ENCODE data around the gene MCOLN1. TPM values are rescaled to one million over a fixed set of nuclear protein-coding genes. Genes with fewer than 3 reads are reported as not detected.

Gene MCOLN1
- total and polyA plus RNA-seq, 2 experiments from 2014 or later: 7.2 to 16.1 TPM

DNA sequence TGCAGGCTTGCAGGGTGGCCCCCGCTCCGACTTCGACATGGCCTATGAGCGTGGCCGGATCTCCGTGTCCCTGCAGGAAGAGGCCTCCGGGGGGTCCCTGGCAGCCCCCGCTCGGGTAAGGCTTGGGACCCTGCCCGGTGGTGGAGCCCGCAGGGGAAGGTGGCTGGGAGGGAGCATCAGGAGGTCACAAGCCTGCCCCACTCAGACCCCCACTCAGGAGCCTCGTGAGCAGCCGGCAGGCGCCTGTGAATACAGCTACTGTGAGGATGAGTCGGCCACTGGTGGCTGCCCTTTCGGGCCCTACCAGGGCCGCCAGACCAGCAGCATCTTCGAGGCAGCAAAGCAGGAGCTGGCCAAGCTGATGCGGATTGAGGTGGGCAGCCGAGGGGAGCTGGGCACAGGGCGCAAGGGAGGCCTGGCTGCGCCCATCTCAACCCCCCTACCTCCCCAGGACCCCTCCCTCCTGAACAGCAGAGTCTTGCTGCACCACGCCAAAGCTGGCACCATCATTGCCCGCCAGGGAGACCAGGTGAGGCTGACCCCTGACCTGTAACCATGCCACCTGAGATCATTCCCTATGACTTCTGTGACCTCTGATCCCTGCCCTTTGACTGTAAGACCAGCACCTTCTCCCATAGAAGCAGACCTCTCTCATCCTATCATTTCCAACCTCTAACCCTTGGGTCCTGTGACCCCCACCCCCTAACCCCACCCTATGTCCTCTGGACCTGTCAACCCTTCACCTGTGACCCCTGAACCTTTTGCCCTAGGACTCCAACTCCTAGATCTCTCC, 20.3 kb downstream of the MCOLN1 start (continued):
- TF ChIP-seq, protein P1, sequence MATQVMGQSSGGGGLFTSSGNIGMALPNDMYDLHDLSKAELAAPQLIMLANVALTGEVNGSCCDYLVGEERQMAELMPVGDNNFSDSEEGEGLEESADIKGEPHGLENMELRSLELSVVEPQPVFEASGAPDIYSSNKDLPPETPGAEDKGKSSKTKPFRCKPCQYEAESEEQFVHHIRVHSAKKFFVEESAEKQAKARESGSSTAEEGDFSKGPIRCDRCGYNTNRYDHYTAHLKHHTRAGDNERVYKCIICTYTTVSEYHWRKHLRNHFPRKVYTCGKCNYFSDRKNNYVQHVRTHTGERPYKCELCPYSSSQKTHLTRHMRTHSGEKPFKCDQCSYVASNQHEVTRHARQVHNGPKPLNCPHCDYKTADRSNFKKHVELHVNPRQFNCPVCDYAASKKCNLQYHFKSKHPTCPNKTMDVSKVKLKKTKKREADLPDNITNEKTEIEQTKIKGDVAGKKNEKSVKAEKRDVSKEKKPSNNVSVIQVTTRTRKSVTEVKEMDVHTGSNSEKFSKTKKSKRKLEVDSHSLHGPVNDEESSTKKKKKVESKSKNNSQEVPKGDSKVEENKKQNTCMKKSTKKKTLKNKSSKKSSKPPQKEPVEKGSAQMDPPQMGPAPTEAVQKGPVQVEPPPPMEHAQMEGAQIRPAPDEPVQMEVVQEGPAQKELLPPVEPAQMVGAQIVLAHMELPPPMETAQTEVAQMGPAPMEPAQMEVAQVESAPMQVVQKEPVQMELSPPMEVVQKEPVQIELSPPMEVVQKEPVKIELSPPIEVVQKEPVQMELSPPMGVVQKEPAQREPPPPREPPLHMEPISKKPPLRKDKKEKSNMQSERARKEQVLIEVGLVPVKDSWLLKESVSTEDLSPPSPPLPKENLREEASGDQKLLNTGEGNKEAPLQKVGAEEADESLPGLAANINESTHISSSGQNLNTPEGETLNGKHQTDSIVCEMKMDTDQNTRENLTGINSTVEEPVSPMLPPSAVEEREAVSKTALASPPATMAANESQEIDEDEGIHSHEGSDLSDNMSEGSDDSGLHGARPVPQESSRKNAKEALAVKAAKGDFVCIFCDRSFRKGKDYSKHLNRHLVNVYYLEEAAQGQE (IDR thresholded peaks at IDR 0.05; ENCODE audit: unreplicated experiment): no peak
- no peak for TF ChIP-seq STAT1 (IDR thresholded peaks at IDR 0.05; ENCODE audit: unreplicated experiment)
- no peak for TF ChIP-seq EZH2 (IDR thresholded peaks at IDR 0.05; ENCODE audit: low read depth, unreplicated experiment)
- TF ChIP-seq, protein P2, sequence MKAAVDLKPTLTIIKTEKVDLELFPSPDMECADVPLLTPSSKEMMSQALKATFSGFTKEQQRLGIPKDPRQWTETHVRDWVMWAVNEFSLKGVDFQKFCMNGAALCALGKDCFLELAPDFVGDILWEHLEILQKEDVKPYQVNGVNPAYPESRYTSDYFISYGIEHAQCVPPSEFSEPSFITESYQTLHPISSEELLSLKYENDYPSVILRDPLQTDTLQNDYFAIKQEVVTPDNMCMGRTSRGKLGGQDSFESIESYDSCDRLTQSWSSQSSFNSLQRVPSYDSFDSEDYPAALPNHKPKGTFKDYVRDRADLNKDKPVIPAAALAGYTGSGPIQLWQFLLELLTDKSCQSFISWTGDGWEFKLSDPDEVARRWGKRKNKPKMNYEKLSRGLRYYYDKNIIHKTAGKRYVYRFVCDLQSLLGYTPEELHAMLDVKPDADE (IDR thresholded peaks at IDR 0.05): no peak
- TF ChIP-seq, protein P3, sequence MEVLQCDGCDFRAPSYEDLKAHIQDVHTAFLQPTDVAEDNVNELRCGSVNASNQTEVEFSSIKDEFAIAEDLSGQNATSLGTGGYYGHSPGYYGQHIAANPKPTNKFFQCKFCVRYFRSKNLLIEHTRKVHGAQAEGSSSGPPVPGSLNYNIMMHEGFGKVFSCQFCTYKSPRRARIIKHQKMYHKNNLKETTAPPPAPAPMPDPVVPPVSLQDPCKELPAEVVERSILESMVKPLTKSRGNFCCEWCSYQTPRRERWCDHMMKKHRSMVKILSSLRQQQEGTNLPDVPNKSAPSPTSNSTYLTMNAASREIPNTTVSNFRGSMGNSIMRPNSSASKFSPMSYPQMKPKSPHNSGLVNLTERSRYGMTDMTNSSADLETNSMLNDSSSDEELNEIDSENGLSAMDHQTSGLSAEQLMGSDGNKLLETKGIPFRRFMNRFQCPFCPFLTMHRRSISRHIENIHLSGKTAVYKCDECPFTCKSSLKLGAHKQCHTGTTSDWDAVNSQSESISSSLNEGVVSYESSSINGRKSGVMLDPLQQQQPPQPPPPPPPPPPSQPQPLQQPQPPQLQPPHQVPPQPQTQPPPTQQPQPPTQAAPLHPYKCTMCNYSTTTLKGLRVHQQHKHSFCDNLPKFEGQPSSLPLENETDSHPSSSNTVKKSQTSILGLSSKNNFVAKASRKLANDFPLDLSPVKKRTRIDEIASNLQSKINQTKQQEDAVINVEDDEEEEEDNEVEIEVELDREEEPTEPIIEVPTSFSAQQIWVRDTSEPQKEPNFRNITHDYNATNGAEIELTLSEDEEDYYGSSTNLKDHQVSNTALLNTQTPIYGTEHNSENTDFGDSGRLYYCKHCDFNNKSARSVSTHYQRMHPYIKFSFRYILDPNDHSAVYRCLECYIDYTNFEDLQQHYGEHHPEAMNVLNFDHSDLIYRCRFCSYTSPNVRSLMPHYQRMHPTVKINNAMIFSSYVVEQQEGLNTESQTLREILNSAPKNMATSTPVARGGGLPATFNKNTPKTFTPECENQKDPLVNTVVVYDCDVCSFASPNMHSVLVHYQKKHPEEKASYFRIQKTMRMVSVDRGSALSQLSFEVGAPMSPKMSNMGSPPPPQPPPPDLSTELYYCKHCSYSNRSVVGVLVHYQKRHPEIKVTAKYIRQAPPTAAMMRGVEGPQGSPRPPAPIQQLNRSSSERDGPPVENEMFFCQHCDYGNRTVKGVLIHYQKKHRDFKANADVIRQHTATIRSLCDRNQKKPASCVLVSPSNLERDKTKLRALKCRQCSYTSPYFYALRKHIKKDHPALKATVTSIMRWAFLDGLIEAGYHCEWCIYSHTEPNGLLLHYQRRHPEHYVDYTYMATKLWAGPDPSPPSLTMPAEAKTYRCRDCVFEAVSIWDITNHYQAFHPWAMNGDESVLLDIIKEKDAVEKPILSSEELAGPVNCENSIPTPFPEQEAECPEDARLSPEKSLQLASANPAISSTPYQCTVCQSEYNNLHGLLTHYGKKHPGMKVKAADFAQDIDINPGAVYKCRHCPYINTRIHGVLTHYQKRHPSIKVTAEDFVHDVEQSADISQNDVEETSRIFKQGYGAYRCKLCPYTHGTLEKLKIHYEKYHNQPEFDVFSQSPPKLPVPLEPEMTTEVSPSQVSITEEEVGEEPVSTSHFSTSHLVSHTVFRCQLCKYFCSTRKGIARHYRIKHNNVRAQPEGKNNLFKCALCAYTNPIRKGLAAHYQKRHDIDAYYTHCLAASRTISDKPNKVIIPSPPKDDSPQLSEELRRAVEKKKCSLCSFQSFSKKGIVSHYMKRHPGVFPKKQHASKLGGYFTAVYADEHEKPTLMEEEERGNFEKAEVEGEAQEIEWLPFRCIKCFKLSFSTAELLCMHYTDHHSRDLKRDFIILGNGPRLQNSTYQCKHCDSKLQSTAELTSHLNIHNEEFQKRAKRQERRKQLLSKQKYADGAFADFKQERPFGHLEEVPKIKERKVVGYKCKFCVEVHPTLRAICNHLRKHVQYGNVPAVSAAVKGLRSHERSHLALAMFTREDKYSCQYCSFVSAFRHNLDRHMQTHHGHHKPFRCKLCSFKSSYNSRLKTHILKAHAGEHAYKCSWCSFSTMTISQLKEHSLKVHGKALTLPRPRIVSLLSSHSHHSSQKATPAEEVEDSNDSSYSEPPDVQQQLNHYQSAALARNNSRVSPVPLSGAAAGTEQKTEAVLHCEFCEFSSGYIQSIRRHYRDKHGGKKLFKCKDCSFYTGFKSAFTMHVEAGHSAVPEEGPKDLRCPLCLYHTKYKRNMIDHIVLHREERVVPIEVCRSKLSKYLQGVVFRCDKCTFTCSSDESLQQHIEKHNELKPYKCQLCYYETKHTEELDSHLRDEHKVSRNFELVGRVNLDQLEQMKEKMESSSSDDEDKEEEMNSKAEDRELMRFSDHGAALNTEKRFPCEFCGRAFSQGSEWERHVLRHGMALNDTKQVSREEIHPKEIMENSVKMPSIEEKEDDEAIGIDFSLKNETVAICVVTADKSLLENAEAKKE (CRISPR knock-in tag; IDR thresholded peaks at IDR 0.05): no peak

Measured in GM23338 (cell line).